OCI-LY7 (cell line): ENCODE measurements around the gene SLC27A1.

Experiments used
- CTCF ChIP-seq: fragments of 200-600 bp; sonication (generic); conservative IDR thresholded peaks from 2 replicates; pipeline ENCODE4 v1.5.1; 2014; ENCODE audit warnings: mild to moderate bottlenecking, antibody characterized with exemption, low read length, moderate library complexity, mixed read lengths
- EZH2phosphoT487 ChIP-seq: fragments of 200-600 bp; sonication (generic); IDR thresholded peaks from 2 replicates; pipeline ENCODE4 v1.6.1; 2018; ENCODE audit warnings: low read depth, borderline replicate concordance, mild to moderate bottlenecking, mixed run types, antibody characterized with exemption, low read length, moderate library complexity, mixed read lengths

- TF ChIP-seq CTCF, result peak; percentile 99
- no peak for TF ChIP-seq EZH2phosphoT487
Measured at GRCh38 chr19:17496337-17496997, 26.1 kb downstream of the SLC27A1 start.
